Ascending aorta (tissue), 2 donors: ENCODE results near the gene CUL4B. TPM values are rescaled to one million over a fixed set of nuclear protein-coding genes. Genes with fewer than 3 reads are reported as not detected.
"Not testable (repeated sequence)": the region's sequence is repeated elsewhere in the genome, so short reads cannot be mapped to it uniquely, and the experiment has no call there.

Source experiments
- DNase-seq, 2 donors: peaks; one replicate each; pipeline ENCODE4 v3.0.0-alpha.2; 2019; ENCODE audit warnings: low spot score in 2 of 2
- H3K27ac ChIP-seq, 2 donors: fragments of 200-600 bp; sonication (generic); one replicate each; pipeline ENCODE4 v1.5.1; 2016 to 2017; ENCODE audit warnings: mild to moderate bottlenecking in 1 of 2
- H3K27me3 ChIP-seq: fragments of 200-600 bp; sonication (generic); one replicate; pipeline ENCODE4 v1.5.1; 2017
- H3K36me3 ChIP-seq, 2 donors: fragments of 200-600 bp; sonication (generic); one replicate each; pipeline ENCODE4 v1.5.1; 2016
- H3K4me1 ChIP-seq, 2 donors: fragments of 200-600 bp; sonication (generic); one replicate each; pipeline ENCODE4 v1.5.1; 2016 to 2017; ENCODE audit warnings: mild to moderate bottlenecking in 1 of 2
- H3K4me3 ChIP-seq, 2 donors: fragments of 200-600 bp; sonication (generic); one replicate each; pipeline ENCODE4 v1.5.1; 2016 to 2017; ENCODE audit warnings: mild to moderate bottlenecking in 1 of 2
- H3K9me3 ChIP-seq, 2 donors: fragments of 200-600 bp; sonication (generic); one replicate each; pipeline ENCODE4 v1.5.1; 2016
- CTCF ChIP-seq, 3 experiments: fragments of 200-600 bp in 2 of 3; fragments of 450-650 bp in 1 of 3; sonication (generic) in 2 of 3; IDR thresholded peaks; one replicate each; pipeline ENCODE4 v1.5.1; 2016 to 2019; ENCODE audit warnings: antibody characterized with exemption in 3 of 3, mild to moderate bottlenecking in 1 of 3, moderate library complexity in 1 of 3
- intact Hi-C: fragments of 100-400 bp; cut with DNase I; formaldehyde crosslinking; loops from one replicate; pipeline ENCODE4 v1.15.1; 2023
- total RNA-seq: library from RNA; depleted of rRNA; stranded (reverse); fragments of >200 nt; gene quantifications from one replicate; pipeline ENCODE4 v1.1.0, GENCODE V29; 2016

The CUL4B gene
- total RNA-seq = 22.7 TPM

- Histone ChIP-seq H3K9me3 (no peaks in the 10 kb centered on the region), H3K4me1 (no peaks in the 10 kb centered on the region), H3K27ac (peak within 1 kb of the TSS; percentile 94 to 97), H3K36me3 (no peaks in the 10 kb centered on the region), H3K27me3 (no peaks in the 10 kb centered on the region), H3K4me3 (peak within 1 kb of the TSS; percentile 61 to 76)
- no peak for TF ChIP-seq CTCF (IDR thresholded peaks at IDR 0.05)
- intact Hi-C loops = loop anchor here (1.0 to 5.0 kb wide), 5 partner anchors 43 to 689 kb away; partner anchors contain the start of genes C1GALT1C1, MCTS1, NDUFA1 and RNF113A
- DNase-seq = peak; percentile 83 to 97
Observed at GRCh38 chrX:120560842-120561633, at the start of gene CUL4B. Gene CUL4B (minus strand): TSS chrX:120560962. CDS start chrX:120560638, 324 bp downstream.

- Histone ChIP-seq H3K4me1 (no peaks in the 10 kb centered on the region), H3K27me3 (no peaks in the 10 kb centered on the region), H3K4me3 (peak overlapping the region; percentile 62 to 63), H3K36me3 (peaks cover 0 to 12% of the 10 kb centered on the region in 2 donors), H3K27ac (peak overlapping the region; percentile 75 to 89), H3K9me3 (no peaks in the 10 kb centered on the region)
- no peak for DNase-seq
- no peak for TF ChIP-seq CTCF (IDR thresholded peaks at IDR 0.05)
- intact Hi-C loops = loop anchor here (1.0 kb wide), 2 partner anchors 25 to 43 kb away; no protein-coding TSS in a partner anchor
Observed at GRCh38 chrX:120604361-120604782, 43.6 kb upstream of the CUL4B start.

GRCh38 chrX:120603707-120604360, 43.1 kb upstream of the CUL4B start, which contains the start of gene MCTS1:
Gene MCTS1 (plus strand): TSS chrX:120604101. CDS start chrX:120604237, 136 bp downstream.
- DNase-seq = peak; percentile 47 to 92
- peak within 1 kb of the TSS; percentile 75 to 89 for H3K27ac ChIP-seq
- peaks cover 0 to 8% of the 10 kb centered on the region in 2 donors for H3K36me3 ChIP-seq
- H3K4me3 ChIP-seq = peak within 1 kb of the TSS; percentile 62 to 63
- intact Hi-C loops = loop anchor here (1.0 kb wide), 2 partner anchors 25 to 43 kb away; no protein-coding TSS in a partner anchor
- TF ChIP-seq CTCF (IDR thresholded peaks at IDR 0.05) = no peak
- no peaks in the 10 kb centered on the region for H3K27me3 ChIP-seq
- H3K9me3 ChIP-seq = no peaks in the 10 kb centered on the region
- H3K4me1 ChIP-seq = no peaks in the 10 kb centered on the region

GRCh38 chrX:120585702-120586101, 24.9 kb upstream of the CUL4B start:
- Histone ChIP-seq H3K27ac (no peak overlapping the region), H3K4me3 (no peak overlapping the region), H3K4me1 (no peaks in the 10 kb centered on the region), H3K9me3 (no peaks in the 10 kb centered on the region), H3K36me3 (no peaks in the 10 kb centered on the region), H3K27me3 (no peaks in the 10 kb centered on the region)
- intact Hi-C loops = no loop called here
- TF ChIP-seq CTCF (IDR thresholded peaks at IDR 0.05) = no peak
- no peak for DNase-seq

GRCh38 chrX:120575379-120576114, 14.8 kb upstream of the CUL4B start:
- H3K4me3 ChIP-seq = no peak overlapping the region

GRCh38 chrX:120573806-120574205, 13.0 kb upstream of the CUL4B start:
- H3K9me3 ChIP-seq, DNase-seq, H3K4me1 ChIP-seq, H3K27ac ChIP-seq, H3K27me3 ChIP-seq, H3K36me3 ChIP-seq, intact Hi-C loops, H3K4me3 ChIP-seq: not testable (repeated sequence)

More at GRCh38 chrX:120575379-120576114, 14.8 kb upstream of the CUL4B start:
- H3K4me1 ChIP-seq = no peaks in the 10 kb centered on the region
- H3K36me3 ChIP-seq = no peaks in the 10 kb centered on the region
- no peak for DNase-seq
- no peaks in the 10 kb centered on the region for H3K9me3 ChIP-seq
- TF ChIP-seq CTCF (IDR thresholded peaks at IDR 0.05) = no peak
- no peak overlapping the region for H3K27ac ChIP-seq
- intact Hi-C loops = no loop called here
- no peaks in the 10 kb centered on the region for H3K27me3 ChIP-seq
